Adrenal gland (tissue), 5 donors: ENCODE measurements around the gene DNAJC22.

Experiments used
- POLR2A ChIP-seq, 2 donors: fragments of 450-650 bp; IDR thresholded peaks; one replicate each; pipeline ENCODE4 v1.6.1; 2017; ENCODE audit warnings: antibody characterized with exemption in 2 of 2, mild to moderate bottlenecking in 2 of 2, moderate library complexity in 1 of 2
- TF ChIP-seq, protein P1 (sequence below), 6 experiments: fragments of 450-650 bp in 4 of 6; fragments of 200-600 bp in 2 of 6; sonication (generic) in 1 of 6; IDR thresholded peaks; 1 replicate in 5 of 6; 2 replicates in 1 of 6; pipeline versions ENCODE4 v1.5.1 to v1.8.0; 2016 to 2021; ENCODE audit warnings: antibody characterized with exemption in 6 of 6, mild to moderate bottlenecking in 2 of 6, moderate library complexity in 1 of 6
- donor health status: DM: no; HTN: no; CAD: no.

DNA sequence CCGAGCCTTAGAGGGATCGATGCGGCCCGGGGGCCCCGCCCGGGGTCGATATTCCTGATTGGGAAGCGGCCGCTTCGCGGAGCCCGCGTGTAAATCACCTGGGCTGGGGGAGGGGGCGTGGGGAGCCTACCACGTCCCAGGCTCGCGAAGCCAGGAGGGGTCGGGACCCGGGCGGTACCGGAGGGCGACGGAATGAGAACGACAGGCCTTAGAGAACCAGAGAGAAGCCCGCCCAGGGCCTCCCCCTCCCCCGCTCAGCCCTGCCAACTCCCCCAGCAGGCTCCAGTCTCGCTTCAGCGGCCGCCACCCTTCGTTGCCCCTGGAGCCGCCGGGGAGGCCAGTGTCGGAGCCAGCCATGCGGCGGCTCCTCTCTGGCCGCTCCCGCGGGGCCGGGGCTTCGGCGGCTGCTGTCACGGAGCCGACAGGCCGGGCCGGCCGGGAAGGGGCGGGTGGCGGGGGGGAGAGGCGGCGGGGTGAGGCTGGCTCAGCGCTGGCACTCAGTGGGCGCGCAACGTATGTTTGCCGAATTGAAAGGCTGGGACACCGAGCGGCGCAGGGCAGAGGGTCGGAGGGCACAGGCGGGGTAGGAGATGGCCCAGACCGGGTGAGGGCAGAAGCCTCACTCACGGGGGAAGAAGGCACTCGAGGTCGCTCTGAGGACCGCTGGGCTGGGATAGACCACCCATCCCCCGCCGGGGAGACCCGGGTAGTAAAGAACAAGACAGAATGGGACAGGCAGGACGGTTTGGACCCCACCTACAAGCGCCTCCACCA is 1.4 kb upstream of the DNAJC22 start:
- no peak for TF ChIP-seq POLR2A (IDR thresholded peaks at IDR 0.05)
- TF ChIP-seq, protein P1, sequence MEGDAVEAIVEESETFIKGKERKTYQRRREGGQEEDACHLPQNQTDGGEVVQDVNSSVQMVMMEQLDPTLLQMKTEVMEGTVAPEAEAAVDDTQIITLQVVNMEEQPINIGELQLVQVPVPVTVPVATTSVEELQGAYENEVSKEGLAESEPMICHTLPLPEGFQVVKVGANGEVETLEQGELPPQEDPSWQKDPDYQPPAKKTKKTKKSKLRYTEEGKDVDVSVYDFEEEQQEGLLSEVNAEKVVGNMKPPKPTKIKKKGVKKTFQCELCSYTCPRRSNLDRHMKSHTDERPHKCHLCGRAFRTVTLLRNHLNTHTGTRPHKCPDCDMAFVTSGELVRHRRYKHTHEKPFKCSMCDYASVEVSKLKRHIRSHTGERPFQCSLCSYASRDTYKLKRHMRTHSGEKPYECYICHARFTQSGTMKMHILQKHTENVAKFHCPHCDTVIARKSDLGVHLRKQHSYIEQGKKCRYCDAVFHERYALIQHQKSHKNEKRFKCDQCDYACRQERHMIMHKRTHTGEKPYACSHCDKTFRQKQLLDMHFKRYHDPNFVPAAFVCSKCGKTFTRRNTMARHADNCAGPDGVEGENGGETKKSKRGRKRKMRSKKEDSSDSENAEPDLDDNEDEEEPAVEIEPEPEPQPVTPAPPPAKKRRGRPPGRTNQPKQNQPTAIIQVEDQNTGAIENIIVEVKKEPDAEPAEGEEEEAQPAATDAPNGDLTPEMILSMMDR (IDR thresholded peaks at IDR 0.05), result no peak
